ENCODE results near the gene TRPT1.

Gene TRPT1

DNA sequence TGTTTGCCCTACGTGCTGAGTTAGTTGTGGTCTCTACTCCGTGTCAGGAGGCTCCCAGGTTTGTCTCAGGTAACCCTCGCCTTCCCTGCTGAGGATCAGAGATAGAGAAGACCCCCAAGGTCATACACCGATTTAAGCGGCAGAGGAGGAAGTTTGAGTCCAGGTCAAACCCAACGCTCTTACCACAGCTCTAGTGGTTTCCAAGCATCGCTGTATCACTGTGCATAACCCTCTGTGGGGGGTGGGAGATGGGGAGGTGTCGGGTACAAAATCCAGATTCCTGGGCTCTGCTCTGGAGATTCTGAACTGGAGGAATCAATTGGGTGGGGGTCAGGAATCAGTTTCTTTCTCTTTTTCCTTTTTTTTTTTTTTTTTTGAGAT lies 5.0 kb upstream of the TRPT1 start:
- DNase-seq (ENCODE audit: low read depth in 2 of 3, low spot score in 1 of 3) = no peak

GRCh38 chr11:64230171-64230984 lies 4.4 kb upstream of the TRPT1 start, which contains the start of gene DNAJC4:
Gene DNAJC4 (plus strand): TSS chr11:64230548. CDS start chr11:64230855, 307 bp downstream.
- DNase-seq (ENCODE audit: low read depth in 2 of 3, low spot score in 1 of 3) = peak; percentile 76 to 87 (median 85)

GRCh38 chr11:64229744-64230170 lies 3.8 kb upstream of the TRPT1 start:
- DNase-seq (ENCODE audit: low read depth in 2 of 3, low spot score in 1 of 3) = no peak

DNA sequence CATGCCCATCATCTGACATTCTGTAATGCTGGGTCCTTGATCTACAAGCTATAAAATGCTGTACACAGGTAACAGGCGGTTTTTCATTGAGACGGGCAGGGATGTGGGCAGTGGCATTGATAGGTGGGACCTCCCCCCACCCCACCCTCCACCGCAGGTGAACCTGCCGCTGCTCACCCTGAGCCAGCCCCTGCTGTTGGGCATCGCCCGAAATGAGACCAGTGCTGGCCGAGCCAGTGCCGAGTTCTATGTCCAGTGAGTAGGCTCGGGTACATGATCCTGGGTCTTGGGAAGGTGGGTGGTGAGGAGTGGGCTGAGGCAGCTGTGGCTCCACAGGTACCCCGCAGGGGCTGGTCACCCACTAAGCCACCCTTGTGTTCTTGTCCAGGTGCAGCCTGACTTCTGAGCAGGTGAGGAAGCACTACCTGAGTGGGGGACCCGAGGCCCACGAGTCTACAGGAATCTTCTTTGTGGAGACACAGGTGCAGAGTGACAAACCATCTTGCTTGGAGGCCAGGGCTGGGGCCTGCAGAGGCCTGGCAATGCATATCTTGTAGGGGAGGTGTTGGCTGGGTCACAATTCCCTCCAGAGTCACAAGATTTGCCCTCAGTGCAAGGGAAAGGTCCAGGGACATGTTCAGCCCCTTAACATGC lies 3.2 kb upstream of the TRPT1 start:
- no peak for DNase-seq (ENCODE audit: low read depth in 2 of 3, low spot score in 1 of 3)

- no peak for DNase-seq (ENCODE audit: low read depth in 2 of 3, low spot score in 1 of 3)
Observed at GRCh38 chr11:64227405-64227956, 1.5 kb upstream of the TRPT1 start.

GRCh38 chr11:64226507-64227051 lies 593 bp upstream of the TRPT1 start:
- DNase-seq (ENCODE audit: low read depth in 2 of 3, low spot score in 1 of 3) = peak in 1 of 3 donors; percentile 49

DNA sequence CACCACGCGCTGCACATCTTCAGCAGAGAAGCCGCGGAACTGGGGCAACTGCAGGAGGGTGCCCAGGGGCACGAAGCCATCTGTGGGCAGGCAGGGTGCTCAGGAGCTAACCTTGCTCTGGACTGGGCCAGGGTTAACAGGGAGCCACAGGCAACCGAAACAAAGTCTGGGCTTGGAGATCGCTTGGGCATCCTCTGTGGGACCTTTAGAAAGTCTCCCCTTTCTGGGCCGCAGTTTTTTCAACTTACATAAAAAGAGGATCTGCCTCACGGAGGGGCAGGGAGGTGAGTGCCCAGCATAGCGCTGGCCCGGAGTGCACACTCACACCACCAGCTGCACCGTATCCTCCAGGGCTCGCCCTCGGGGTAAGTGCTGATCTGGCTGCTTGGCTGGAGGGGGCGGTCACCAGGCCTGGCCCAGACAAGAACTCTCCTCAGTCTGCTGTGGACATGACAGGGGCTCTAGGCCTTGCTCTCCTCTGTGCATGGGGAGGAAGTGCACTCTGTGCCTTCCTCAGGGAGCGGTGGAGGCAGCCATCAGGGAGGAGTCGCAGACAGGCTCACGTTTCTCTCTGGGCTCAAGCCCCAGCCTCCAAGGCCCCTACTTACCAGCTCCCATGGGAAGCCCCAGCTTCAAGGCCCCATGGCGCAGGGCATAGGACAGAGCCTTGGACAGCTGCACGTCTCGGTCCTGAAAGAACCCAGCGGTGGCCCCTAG lies 937 bp downstream of the TRPT1 start:
- DNase-seq (ENCODE audit: low read depth in 2 of 3, low spot score in 1 of 3) = no peak

- no peak for DNase-seq (ENCODE audit: low read depth in 2 of 3, low spot score in 1 of 3)
Observed at GRCh38 chr11:64224151-64224890, 1.7 kb downstream of the TRPT1 start.

- no peak for DNase-seq (ENCODE audit: low read depth in 2 of 3, low spot score in 1 of 3)
Observed at GRCh38 chr11:64223001-64223651, 2.9 kb downstream of the TRPT1 start.

GRCh38 chr11:64222651-64223000 lies 3.4 kb downstream of the TRPT1 start:
- DNase-seq (ENCODE audit: low read depth in 2 of 3, low spot score in 1 of 3) = no peak

- no peak for DNase-seq (ENCODE audit: low read depth in 2 of 3, low spot score in 1 of 3)
Observed at GRCh38 chr11:64220798-64221197, 5.2 kb downstream of the TRPT1 start.

DNA sequence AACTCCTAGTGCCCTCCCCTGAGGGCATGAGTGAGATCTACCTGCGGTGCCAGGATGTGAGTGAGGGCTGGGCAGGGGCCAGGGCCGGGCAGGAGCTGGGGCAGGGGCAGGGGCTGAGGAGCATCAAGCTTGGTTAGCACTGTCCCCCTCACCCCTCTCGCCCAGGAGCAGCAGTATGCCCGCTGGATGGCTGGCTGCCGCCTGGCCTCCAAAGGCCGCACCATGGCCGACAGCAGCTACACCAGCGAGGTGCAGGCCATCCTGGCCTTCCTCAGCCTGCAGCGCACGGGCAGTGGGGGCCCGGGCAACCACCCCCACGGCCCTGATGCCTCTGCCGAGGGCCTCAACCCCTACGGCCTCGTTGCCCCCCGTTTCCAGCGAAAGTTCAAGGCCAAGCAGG lies 5.7 kb downstream of the TRPT1 start:
- no peak for DNase-seq (ENCODE audit: low read depth in 2 of 3, low spot score in 1 of 3)

- no peak for DNase-seq (ENCODE audit: low read depth in 2 of 3, low spot score in 1 of 3)
Observed at GRCh38 chr11:64219755-64220154, 6.2 kb downstream of the TRPT1 start.

DNA sequence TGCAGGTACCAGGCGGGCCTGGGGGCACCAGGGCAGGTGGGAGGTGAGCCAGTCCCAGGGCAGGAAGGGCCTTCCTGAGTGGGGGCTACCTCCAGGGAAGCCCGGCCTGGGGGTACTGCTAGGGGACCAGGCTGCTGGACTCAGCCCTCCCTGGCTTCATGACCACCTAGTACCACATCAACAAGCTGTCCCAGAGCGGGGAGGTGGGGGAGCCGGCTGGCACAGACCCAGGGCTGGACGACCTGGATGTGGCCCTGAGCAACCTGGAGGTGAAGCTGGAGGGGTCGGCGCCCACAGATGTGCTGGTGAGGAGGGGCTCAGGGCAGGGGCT lies 6.7 kb downstream of the TRPT1 start:
- no peak for DNase-seq (ENCODE audit: low read depth in 2 of 3, low spot score in 1 of 3)

DNA sequence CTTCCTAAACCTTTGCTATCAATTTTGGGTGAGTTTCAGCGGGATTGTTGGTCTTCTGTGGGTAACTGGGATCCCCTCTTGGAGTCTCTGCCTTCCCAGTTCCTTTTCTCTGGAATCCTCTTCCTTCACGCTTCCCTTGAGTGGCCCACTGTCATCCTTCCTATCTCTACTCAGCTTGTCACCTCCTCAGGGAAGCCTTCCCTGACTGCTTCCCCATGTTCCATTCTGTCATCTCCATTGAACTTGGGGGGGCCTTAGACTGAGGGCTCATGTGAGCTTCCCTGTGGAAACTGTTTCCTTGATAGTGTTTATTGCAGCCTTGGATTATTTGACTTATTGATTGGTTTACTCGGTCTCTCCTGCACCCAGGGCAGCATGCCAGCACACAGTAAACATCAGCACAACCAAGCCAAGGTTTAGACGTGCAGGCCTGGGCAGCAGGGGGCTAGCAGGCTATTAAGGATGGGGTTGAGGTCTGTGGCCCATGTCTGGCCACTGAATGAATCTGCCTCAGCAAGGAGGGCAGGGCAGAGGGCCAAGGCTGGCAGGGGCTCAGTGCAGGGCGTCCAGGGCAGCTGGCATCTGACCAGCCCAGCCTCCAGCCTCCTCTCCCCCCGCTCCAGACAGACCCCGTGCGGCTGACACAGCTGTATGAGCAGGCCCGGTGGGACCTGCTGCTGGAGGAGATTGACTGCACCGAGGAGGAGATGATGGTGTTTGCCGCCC lies 7.2 kb downstream of the TRPT1 start:
- no peak for DNase-seq (ENCODE audit: low read depth in 2 of 3, low spot score in 1 of 3)

DNA sequence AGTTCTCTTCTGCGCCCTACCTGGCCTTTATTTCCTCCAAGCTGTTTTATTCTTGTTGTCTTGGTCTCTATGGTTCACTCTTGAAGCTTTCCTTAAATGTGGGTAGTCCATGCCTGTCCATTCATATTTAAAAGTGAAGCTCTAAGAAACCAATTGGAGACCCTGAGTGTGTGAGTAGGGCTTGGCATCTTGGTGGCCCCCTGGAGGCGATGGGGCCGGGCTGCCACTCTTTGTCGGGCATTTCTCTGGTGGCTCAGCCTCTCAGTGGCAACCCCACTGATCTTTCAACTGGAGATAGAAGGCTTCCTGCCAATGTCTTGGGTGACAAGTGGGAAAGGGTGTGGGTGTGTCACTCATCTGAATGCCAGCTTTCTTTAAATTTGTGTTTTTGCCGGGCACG lies 9.1 kb downstream of the TRPT1 start:
- DNase-seq (ENCODE audit: low read depth in 2 of 3, low spot score in 1 of 3) = no peak

DNA sequence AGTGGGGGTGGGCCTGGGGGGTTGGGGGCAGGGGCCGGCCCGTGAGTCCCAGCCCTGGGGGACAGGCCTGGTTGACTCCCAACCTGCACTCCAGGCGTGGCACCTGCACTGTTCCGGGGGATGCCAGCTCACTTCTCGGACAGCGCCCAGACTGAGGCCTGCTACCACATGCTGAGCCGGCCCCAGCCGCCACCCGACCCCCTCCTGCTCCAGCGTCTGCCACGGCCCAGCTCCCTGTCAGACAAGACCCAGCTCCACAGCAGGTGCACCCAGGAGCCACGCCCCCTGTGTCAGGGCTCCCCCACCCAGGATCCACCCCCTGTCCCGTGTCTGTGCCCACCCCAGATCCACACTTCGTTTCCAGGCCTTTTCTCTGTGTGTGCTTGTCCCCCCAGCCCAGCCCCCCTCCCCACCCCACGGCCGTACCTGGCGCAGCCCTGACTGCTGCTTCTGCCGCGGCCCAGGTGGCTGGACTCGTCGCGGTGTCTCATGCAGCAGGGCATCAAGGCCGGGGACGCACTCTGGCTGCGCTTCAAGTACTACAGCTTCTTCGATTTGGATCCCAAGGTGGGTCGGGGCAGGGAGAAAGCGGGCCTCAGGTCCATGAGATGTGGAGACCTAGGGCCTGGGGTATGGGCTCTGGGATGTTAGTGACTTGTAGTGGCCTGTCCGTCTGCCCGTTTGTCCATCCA lies 14.7 kb downstream of the TRPT1 start:
- DNase-seq (ENCODE audit: low read depth in 2 of 3, low spot score in 1 of 3) = no peak

DNA sequence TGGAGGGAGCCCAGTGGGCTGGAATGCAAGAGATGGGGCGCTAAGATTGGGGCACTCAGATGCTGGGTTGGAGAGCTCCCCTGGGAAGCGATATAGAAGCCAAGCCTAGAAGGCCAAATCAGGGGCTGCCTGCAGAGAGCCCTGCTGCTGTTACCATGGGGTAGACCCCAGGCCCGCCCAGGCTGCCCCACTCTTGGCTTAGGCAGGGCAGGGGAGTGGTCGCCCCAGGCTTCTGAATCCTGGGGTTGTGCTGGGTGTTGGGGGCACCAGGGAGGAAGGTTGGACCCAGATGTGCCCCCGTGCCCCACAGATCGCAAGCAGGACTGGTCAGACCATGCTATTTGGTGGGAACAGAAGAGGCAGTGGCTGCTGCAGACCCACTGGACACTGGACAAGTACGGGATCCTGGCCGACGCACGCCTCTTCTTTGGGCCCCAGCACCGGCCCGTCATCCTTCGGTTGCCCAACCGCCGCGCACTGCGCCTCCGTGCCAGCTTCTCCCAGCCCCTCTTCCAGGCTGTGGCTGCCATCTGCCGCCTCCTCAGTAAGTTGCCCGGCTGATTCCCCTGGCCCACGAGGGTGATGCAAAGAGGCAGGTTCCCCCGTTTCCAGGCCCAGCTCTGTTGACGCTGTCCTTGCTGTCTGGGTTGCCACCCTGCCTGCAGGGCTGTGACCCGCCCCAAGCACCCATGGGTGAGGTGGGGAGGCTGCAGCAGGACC lies 15.5 kb downstream of the TRPT1 start:
- DNase-seq (ENCODE audit: low read depth in 2 of 3, low spot score in 1 of 3) = no peak

- DNase-seq (ENCODE audit: low read depth in 2 of 3, low spot score in 1 of 3) = no peak
Observed at GRCh38 chr11:64209563-64209843, 16.5 kb downstream of the TRPT1 start.

All from stimulated activated CD4-positive, alpha-beta T cell treated with anti-CD3 and anti-CD28 coated beads, Interleukin-12 subunit alpha, Interleukin-12 subunit beta, amount 100 ng/mL, for 48 hours (primary cell).